DOHH2 (cell line): ENCODE data around the gene NUP93.

Experiments
- EZH2phosphoT487 ChIP-seq: fragments of 200-600 bp; sonication (generic); IDR thresholded peaks from 2 replicates; pipeline ENCODE4 v1.6.1; 2017; ENCODE audit warnings: borderline replicate concordance, mild to moderate bottlenecking, antibody characterized with exemption, low read length, moderate library complexity, mixed read lengths
- TF ChIP-seq, protein P1 (sequence below): fragments of 200-600 bp; sonication (generic); IDR thresholded peaks from one replicate; pipeline ENCODE4 v1.5.1; 2014; ENCODE audit warnings: antibody characterized with exemption, mild to moderate bottlenecking, low read depth, low read length; ENCODE audit not compliant: poor library complexity, severe bottlenecking

GRCh38 chr16:56785317-56785716 lies 55.4 kb downstream of the NUP93 start:
- TF ChIP-seq EZH2phosphoT487: no peak
- TF ChIP-seq, protein P1, sequence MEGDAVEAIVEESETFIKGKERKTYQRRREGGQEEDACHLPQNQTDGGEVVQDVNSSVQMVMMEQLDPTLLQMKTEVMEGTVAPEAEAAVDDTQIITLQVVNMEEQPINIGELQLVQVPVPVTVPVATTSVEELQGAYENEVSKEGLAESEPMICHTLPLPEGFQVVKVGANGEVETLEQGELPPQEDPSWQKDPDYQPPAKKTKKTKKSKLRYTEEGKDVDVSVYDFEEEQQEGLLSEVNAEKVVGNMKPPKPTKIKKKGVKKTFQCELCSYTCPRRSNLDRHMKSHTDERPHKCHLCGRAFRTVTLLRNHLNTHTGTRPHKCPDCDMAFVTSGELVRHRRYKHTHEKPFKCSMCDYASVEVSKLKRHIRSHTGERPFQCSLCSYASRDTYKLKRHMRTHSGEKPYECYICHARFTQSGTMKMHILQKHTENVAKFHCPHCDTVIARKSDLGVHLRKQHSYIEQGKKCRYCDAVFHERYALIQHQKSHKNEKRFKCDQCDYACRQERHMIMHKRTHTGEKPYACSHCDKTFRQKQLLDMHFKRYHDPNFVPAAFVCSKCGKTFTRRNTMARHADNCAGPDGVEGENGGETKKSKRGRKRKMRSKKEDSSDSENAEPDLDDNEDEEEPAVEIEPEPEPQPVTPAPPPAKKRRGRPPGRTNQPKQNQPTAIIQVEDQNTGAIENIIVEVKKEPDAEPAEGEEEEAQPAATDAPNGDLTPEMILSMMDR: no peak
